ENCODE data around the gene PSMC1.

The PSMC1 gene

GRCh38 chr14:90318016-90318415 lies 61.7 kb downstream of the PSMC1 start:
- TF ChIP-seq SP1 (IDR thresholded peaks at IDR 0.05), result no peak
- no peak for TF ChIP-seq CTBP1 (IDR thresholded peaks at IDR 0.05; ENCODE audit: borderline replicate concordance)
- TF ChIP-seq NFRKB (IDR thresholded peaks at IDR 0.05), result no peak
- TF ChIP-seq SUZ12 (IDR thresholded peaks at IDR 0.05), result no peak
- no peak for TF ChIP-seq FOXK2 (IDR thresholded peaks at IDR 0.05)
- no peak for TF ChIP-seq PKNOX1 (IDR thresholded peaks at IDR 0.05)
- no peak for TF ChIP-seq BHLHE40 (IDR thresholded peaks at IDR 0.05; ENCODE audit: borderline replicate concordance)
- no peak for TF ChIP-seq FOXM1 (IDR thresholded peaks at IDR 0.05; ENCODE audit: borderline replicate concordance)
- TF ChIP-seq ZNF384 (IDR thresholded peaks at IDR 0.05), result no peak
- no peak for TF ChIP-seq L3MBTL2 (conservative IDR thresholded peaks at IDR 0.05)
- DNase-seq (ENCODE audit: extremely low spot score), result no peak
- POLR2A ChIA-PET, result interaction anchor here (1.2 to 1.5 kb wide), 3 partner anchors 14 to 79 kb away, joined by 3 to 6 read pairs (median 5); partner anchors contain the start of genes CALM1 and NRDE2
- CTCF ChIA-PET, result interaction anchor here (0.7 kb wide), 1 partner anchor 16 kb away, joined by 3 read pairs; no protein-coding TSS in a partner anchor

- TF ChIP-seq CTBP1 (IDR thresholded peaks at IDR 0.05; ENCODE audit: borderline replicate concordance) (no peak), PKNOX1 (IDR thresholded peaks at IDR 0.05) (no peak), HDGF (IDR thresholded peaks at IDR 0.05; ENCODE audit: borderline replicate concordance) (no peak), L3MBTL2 (conservative IDR thresholded peaks at IDR 0.05) (no peak), FOXA1 (IDR thresholded peaks at IDR 0.05) (no peak), BHLHE40 (IDR thresholded peaks at IDR 0.05; ENCODE audit: borderline replicate concordance) (no peak), FOXK2 (IDR thresholded peaks at IDR 0.05) (no peak), LEF1 (IDR thresholded peaks at IDR 0.05; ENCODE audit: borderline replicate concordance) (no peak), SUZ12 (IDR thresholded peaks at IDR 0.05) (no peak), TARDBP (IDR thresholded peaks at IDR 0.05) (no peak), ARNT (IDR thresholded peaks at IDR 0.05) (no peak), ELF4 (IDR thresholded peaks at IDR 0.05) (no peak), ZNF384 (IDR thresholded peaks at IDR 0.05) (no peak), SP1 (IDR thresholded peaks at IDR 0.05) (no peak), FOXM1 (IDR thresholded peaks at IDR 0.05; ENCODE audit: borderline replicate concordance) (no peak), NFRKB (IDR thresholded peaks at IDR 0.05) (no peak)
- no peak for DNase-seq (ENCODE audit: extremely low spot score)
- CTCF ChIA-PET, result no interaction called here
- POLR2A ChIA-PET, result interaction anchor here (1.0 to 1.5 kb wide), 2 partner anchors 11 to 65 kb away, joined by 4 to 6 read pairs; no protein-coding TSS in a partner anchor
These were observed 62.8 kb downstream of the PSMC1 start for GRCh38 chr14:90319173-90319572.

- POLR2A ChIA-PET, result interaction anchor here (1.0 kb wide), 1 partner anchor 10 kb away, joined by 4 read pairs; no protein-coding TSS in a partner anchor
These were observed 63.5 kb downstream of the PSMC1 start for GRCh38 chr14:90319634-90320541.

GRCh38 chr14:90321891-90322290 lies 65.5 kb downstream of the PSMC1 start:
- TF ChIP-seq ARNT (IDR thresholded peaks at IDR 0.05), result no peak
- TF ChIP-seq PKNOX1 (IDR thresholded peaks at IDR 0.05), result no peak
- no peak for TF ChIP-seq HDGF (IDR thresholded peaks at IDR 0.05; ENCODE audit: borderline replicate concordance)
- TF ChIP-seq CTBP1 (IDR thresholded peaks at IDR 0.05; ENCODE audit: borderline replicate concordance), result no peak
- TF ChIP-seq SUZ12 (IDR thresholded peaks at IDR 0.05), result no peak
- TF ChIP-seq SP1 (IDR thresholded peaks at IDR 0.05), result no peak
- no peak for TF ChIP-seq ZNF384 (IDR thresholded peaks at IDR 0.05)
- no peak for TF ChIP-seq FOXK2 (IDR thresholded peaks at IDR 0.05)
- no peak for TF ChIP-seq FOXA1 (IDR thresholded peaks at IDR 0.05)
- no peak for TF ChIP-seq ELF4 (IDR thresholded peaks at IDR 0.05)
- no peak for TF ChIP-seq TARDBP (IDR thresholded peaks at IDR 0.05)
- no peak for TF ChIP-seq LEF1 (IDR thresholded peaks at IDR 0.05; ENCODE audit: borderline replicate concordance)
- TF ChIP-seq NFRKB (IDR thresholded peaks at IDR 0.05), result no peak
- no peak for TF ChIP-seq BHLHE40 (IDR thresholded peaks at IDR 0.05; ENCODE audit: borderline replicate concordance)
- no peak for TF ChIP-seq FOXM1 (IDR thresholded peaks at IDR 0.05; ENCODE audit: borderline replicate concordance)
- TF ChIP-seq L3MBTL2 (conservative IDR thresholded peaks at IDR 0.05), result no peak
- ChIA-PET POLR2A (interaction anchor here (1.1 kb wide), 1 partner anchor 62 kb away, joined by 3 read pairs; no protein-coding TSS in a partner anchor), CTCF (no interaction called here)
- DNase-seq (ENCODE audit: extremely low spot score), result no peak

More at GRCh38 chr14:90319634-90320541, 63.5 kb downstream of the PSMC1 start:
- DNase-seq (ENCODE audit: extremely low spot score), result no peak
- CTCF ChIA-PET, result no interaction called here
- no peak for TF ChIP-seq NFRKB (IDR thresholded peaks at IDR 0.05)
- TF ChIP-seq FOXM1 (IDR thresholded peaks at IDR 0.05; ENCODE audit: borderline replicate concordance), result no peak
- TF ChIP-seq CTBP1 (IDR thresholded peaks at IDR 0.05; ENCODE audit: borderline replicate concordance), result no peak
- no peak for TF ChIP-seq BHLHE40 (IDR thresholded peaks at IDR 0.05; ENCODE audit: borderline replicate concordance)
- no peak for TF ChIP-seq ZNF384 (IDR thresholded peaks at IDR 0.05)
- no peak for TF ChIP-seq PKNOX1 (IDR thresholded peaks at IDR 0.05)
